ENCODE results near the gene AFG3L2.

The AFG3L2 gene

DNA sequence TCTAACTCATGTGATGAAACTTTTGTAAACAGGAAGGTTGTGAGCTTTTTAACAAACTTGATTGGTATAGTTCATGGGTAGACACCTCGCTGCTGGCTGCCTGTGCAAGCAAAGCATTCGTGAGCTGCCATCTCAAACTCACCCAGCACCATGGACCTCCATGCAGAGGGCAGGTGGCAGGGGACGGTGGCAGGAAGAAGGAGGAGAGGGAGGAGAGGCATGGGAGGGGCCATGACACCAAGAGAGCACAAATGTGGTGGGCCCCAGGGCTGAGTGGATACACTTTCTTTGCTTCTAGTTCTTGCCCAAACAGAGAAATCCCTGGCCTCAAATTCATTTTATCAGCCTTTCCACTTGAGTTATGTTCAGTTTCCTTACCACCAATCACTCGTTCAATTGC, 29.1 kb downstream of the AFG3L2 start:
- in situ Hi-C loops (cut with HindIII; ENCODE audit: low sequenced_read_pairs) = no loop called here
- TF ChIP-seq, protein P1, sequence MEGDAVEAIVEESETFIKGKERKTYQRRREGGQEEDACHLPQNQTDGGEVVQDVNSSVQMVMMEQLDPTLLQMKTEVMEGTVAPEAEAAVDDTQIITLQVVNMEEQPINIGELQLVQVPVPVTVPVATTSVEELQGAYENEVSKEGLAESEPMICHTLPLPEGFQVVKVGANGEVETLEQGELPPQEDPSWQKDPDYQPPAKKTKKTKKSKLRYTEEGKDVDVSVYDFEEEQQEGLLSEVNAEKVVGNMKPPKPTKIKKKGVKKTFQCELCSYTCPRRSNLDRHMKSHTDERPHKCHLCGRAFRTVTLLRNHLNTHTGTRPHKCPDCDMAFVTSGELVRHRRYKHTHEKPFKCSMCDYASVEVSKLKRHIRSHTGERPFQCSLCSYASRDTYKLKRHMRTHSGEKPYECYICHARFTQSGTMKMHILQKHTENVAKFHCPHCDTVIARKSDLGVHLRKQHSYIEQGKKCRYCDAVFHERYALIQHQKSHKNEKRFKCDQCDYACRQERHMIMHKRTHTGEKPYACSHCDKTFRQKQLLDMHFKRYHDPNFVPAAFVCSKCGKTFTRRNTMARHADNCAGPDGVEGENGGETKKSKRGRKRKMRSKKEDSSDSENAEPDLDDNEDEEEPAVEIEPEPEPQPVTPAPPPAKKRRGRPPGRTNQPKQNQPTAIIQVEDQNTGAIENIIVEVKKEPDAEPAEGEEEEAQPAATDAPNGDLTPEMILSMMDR (IDR thresholded peaks at IDR 0.05; ENCODE audit: low read depth, low read length, missing control alignments) = no peak
- DNase-seq (ENCODE audit: low read depth) = no peak
- H3K4me3 ChIP-seq (ENCODE audit: low read depth, low read length) = no peak overlapping the region

DNA sequence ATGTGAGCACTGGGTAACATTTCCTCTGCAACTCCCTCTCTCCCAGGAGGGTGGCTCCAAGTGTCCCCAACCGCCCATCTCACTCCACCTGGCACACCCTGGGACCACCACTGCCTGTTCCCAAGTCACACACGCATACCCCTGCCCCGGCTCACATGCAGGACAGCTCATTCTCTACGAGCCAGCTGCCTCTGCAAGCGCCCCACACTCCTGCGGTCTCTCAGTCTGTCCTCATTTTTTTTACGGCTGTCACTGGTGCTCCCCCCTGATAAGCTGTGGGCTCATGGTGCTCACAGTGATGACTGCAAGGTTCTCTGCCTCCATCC, 30.8 kb downstream of the AFG3L2 start:
- TF ChIP-seq, protein P1 (IDR thresholded peaks at IDR 0.05; ENCODE audit: low read depth, low read length, missing control alignments) = no peak
- no peak overlapping the region for H3K4me3 ChIP-seq (ENCODE audit: low read depth, low read length)
- DNase-seq (ENCODE audit: low read depth) = no peak
- in situ Hi-C loops (cut with HindIII; ENCODE audit: low sequenced_read_pairs) = no loop called here

DNA sequence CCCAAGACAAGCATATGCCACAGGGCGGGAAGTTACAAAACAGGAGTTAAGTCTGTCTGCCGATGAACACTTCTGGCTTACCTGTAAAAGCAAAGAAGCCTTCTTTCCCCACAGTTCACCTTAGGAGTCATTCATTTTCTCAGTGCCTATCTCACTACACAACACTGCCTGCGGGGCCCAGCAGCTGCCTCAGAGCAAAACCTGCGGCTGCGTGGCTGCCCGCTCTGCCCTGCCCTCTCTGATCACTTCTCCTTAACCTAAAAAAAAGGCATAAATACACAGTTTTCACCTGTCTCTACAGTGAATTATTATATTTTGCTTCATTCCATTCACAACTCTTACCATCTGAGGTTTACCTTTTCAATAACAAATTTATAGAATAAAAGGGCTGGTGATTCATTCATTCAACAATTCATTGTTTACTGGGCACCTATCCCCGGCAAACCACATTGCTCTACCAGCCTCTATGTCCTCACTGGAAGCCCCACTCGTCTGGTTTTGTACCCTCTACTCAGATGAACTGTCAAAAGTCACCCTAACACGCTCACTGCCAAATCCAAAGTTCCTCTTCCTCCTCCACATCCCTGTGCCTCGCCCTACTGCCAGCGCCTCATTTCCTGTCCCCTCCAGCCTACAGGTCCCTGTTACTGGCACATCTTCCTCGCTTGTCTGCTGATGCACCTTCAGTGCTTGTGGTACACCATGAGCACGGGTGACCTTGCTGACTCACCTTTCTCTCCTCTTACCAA, 31.4 kb downstream of the AFG3L2 start:
- in situ Hi-C loops (cut with HindIII; ENCODE audit: low sequenced_read_pairs) = no loop called here
- no peak overlapping the region for H3K4me3 ChIP-seq (ENCODE audit: low read depth, low read length)
- DNase-seq (ENCODE audit: low read depth) = no peak
- TF ChIP-seq, protein P1 (IDR thresholded peaks at IDR 0.05; ENCODE audit: low read depth, low read length, missing control alignments) = no peak

DNA sequence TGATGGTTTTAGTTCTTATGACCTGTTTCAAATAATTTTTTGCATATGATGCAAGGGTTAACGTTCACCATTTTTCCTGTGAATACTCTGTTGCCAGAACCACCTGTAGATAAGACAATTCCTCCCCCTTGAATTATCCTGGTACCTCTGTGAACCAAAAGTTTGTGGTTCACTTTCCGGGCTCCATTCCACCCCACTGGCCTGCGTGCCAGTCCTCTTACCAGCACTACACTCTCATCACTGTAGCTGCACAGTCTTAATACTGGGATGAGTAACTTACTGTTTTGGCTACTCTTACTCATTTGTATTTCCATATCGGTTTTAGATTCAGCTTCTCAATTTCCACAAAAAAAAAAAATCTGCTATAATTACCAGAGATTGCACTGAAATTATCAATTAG, 34.4 kb downstream of the AFG3L2 start:
- TF ChIP-seq, protein P1 (IDR thresholded peaks at IDR 0.05; ENCODE audit: low read depth, low read length, missing control alignments) = no peak
- in situ Hi-C loops (cut with HindIII; ENCODE audit: low sequenced_read_pairs) = no loop called here
- no peak overlapping the region for H3K4me3 ChIP-seq (ENCODE audit: low read depth, low read length)
- no peak for DNase-seq (ENCODE audit: low read depth)

DNA sequence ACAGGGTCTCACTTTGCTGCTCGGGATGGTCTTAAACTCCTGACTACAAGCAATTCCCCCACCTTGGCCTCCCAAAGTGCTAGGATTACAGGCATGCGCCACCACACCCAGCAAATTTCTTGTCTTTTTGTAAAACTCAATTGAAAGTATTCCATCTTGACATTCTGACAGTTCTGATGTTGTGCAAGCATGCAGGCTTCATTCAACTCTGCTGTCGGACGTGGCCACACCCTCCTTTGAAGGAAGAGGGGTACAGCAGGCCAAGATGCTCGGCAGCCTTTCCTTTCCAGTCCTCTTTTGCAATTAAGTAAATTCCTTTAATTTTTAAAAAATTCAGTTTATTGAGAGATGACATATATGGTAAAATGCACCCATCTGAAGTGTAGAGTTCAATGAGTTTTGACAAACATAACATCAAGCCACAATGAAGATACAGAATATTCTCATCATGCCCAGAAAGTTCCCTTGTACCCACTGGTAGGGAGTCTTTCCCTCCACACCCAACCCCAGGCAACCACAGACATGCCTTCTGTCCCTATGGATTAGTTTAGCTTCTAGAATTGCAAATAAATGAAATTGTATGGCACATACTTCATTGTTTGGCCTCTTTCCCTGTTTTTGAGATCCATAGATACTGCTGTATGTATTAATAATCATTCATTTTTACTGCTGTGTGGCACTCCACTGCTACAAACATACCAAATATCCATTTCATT, 35.9 kb downstream of the AFG3L2 start:
- DNase-seq (ENCODE audit: low read depth) = no peak
- in situ Hi-C loops (cut with HindIII; ENCODE audit: low sequenced_read_pairs) = no loop called here
- no peak overlapping the region for H3K4me3 ChIP-seq (ENCODE audit: low read depth, low read length)
- TF ChIP-seq, protein P1 (IDR thresholded peaks at IDR 0.05; ENCODE audit: low read depth, low read length, missing control alignments) = no peak

DNA sequence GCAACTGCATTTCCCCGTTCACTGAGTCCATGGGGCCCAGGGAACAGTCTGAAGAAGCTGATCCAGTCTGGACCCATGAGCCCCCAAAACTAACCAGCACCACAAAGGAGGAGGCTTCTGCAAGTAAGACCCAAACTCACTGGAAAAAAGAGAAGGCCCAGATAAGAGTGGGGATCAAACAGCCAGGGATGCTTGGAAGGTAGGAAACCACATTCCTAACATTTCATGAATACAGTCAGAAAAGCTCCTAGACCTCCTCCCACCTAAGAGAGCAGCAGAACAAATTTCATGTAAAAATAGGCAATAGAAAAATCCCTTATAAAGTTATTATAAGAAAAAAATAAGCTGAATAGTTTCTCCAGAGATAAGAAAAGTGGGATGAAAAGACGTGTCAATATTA, 38.6 kb downstream of the AFG3L2 start:
- H3K4me3 ChIP-seq (ENCODE audit: low read depth, low read length) = no peak overlapping the region
- no peak for DNase-seq (ENCODE audit: low read depth)
- TF ChIP-seq, protein P1 (IDR thresholded peaks at IDR 0.05; ENCODE audit: low read depth, low read length, missing control alignments) = no peak
- in situ Hi-C loops (cut with HindIII; ENCODE audit: low sequenced_read_pairs) = no loop called here
